Measurements from ENCODE around the gene RPL27.

DNA sequence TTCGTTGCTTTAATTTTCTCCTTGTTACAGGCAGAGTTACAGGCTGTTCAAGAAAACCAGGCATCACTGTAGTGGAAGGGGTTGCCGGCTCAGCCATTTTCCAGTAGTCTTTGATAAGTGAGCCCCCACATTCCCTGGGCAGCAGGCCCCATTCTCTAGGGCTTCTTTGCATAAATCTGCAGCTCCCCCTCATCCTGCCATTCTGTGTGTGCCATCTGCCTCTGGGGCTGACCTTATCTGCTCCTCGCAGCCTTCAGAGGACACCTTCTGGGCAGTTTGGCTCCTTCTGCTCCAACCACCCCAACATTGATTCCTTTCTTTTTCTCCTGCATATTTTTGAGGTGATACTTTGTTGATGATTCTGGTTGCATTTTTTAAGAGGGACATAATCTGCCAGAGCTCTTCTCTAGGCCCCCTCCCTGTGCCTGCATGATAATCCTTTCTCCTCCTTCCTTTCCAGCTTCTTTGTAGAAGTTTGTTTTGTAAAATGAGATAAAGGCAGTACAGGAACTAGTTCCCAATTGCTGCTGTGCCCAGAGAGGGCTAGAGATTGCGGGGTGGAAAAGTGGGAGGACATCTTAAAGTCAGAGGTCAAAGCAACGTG, 43.9 kb downstream of the RPL27 start:
- TF ChIP-seq, protein P1, sequence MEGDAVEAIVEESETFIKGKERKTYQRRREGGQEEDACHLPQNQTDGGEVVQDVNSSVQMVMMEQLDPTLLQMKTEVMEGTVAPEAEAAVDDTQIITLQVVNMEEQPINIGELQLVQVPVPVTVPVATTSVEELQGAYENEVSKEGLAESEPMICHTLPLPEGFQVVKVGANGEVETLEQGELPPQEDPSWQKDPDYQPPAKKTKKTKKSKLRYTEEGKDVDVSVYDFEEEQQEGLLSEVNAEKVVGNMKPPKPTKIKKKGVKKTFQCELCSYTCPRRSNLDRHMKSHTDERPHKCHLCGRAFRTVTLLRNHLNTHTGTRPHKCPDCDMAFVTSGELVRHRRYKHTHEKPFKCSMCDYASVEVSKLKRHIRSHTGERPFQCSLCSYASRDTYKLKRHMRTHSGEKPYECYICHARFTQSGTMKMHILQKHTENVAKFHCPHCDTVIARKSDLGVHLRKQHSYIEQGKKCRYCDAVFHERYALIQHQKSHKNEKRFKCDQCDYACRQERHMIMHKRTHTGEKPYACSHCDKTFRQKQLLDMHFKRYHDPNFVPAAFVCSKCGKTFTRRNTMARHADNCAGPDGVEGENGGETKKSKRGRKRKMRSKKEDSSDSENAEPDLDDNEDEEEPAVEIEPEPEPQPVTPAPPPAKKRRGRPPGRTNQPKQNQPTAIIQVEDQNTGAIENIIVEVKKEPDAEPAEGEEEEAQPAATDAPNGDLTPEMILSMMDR (IDR thresholded peaks at IDR 0.05): no peak
- no peak for TF ChIP-seq POLR2A (IDR thresholded peaks at IDR 0.05)
